H1 (cell line): ENCODE data around the gene DUSP2. TPM values are rescaled to one million over a fixed set of nuclear protein-coding genes. Genes with fewer than 3 reads are reported as not detected.

Experiments
- CTCF ChIA-PET: fragments of 300-600 bp; sonication (Branson Sonifier 250); formaldehyde crosslinking; loops from one replicate; lab custom pipeline; 2021; ENCODE audit not compliant: partially characterized antibody; lab: Charles Lee
- POLR2A ChIA-PET: fragments of 300-600 bp; sonication (Branson Sonifier 250); formaldehyde crosslinking; loops from one replicate; lab custom pipeline; 2021; ENCODE audit warnings: inconsistent platforms; ENCODE audit not compliant: partially characterized antibody; lab: Charles Lee
- DNase-seq, 2 experiments: peaks; one replicate each; pipeline versions ENCODE4 v3.0.0 to v3.0.0-alpha.2; 2010 to 2022; ENCODE audit warnings: low spot score in 2 of 2, low read depth in 1 of 2, mixed read lengths in 1 of 2
- FAIRE-seq: peaks from 2 replicates; lab custom pipeline; 2011; peaks lifted over from hg19 to GRCh38; lab: Jason Lieb, UNC
- H2AFZ ChIP-seq: 2 replicates; pipeline ENCODE4 v1.8.1; 2012; ENCODE audit warnings: low read length, inconsistent platforms
- H2AK5ac ChIP-seq: 2 replicates; pipeline ENCODE4 v1.6.1; 2013; ENCODE audit warnings: low read depth, low read length
- H2BK120ac ChIP-seq: replicated peaks from 2 replicates; pipeline ENCODE3; 2013; ENCODE audit warnings: low read depth, low read length, inconsistent platforms
- H2BK12ac ChIP-seq: 2 replicates; pipeline ENCODE4 v1.6.1; 2013; ENCODE audit warnings: low read depth, low read length
- H2BK15ac ChIP-seq: 2 replicates; pipeline ENCODE4 v1.6.1; 2013; ENCODE audit warnings: low read length
- H2BK20ac ChIP-seq: 2 replicates; pipeline ENCODE4 v1.6.1; 2013; ENCODE audit warnings: low read length
- H2BK5ac ChIP-seq: 2 replicates; pipeline ENCODE4 v1.6.1; 2013; ENCODE audit warnings: low read depth, low read length
- H3K14ac ChIP-seq: 2 replicates; pipeline ENCODE4 v1.6.1; 2013; ENCODE audit warnings: inconsistent platforms; ENCODE audit not compliant: insufficient read length
- H3K18ac ChIP-seq: 2 replicates; pipeline ENCODE4 v1.6.1; 2013; ENCODE audit warnings: low read length; ENCODE audit errors: extremely low read depth
- H3K23ac ChIP-seq: 2 replicates; pipeline ENCODE4 v1.6.1; 2013; ENCODE audit warnings: inconsistent platforms; ENCODE audit not compliant: insufficient read length
- H3K23me2 ChIP-seq: 2 replicates; pipeline ENCODE4 v1.6.1; 2013; ENCODE audit warnings: low read depth, low read length
- H3K27ac ChIP-seq: 2 replicates; pipeline ENCODE4 v1.6.1; 2011; ENCODE audit warnings: low read depth, low read length, inconsistent platforms
- H3K27me3 ChIP-seq, 4 experiments: replicated peaks in 1 of 4; 1 replicate in 1 of 4; 2 replicates in 3 of 4; pipeline versions ENCODE4 v1.6.1 to v1.8.1; 2011 to 2013; ENCODE audit warnings: low read length in 3 of 4, mild to moderate bottlenecking in 3 of 4, inconsistent platforms in 2 of 4, mixed read lengths in 2 of 4, moderate library complexity in 1 of 4; ENCODE audit not compliant: control insufficient read depth in 3 of 4, insufficient read depth in 3 of 4; ENCODE audit errors: extremely low read depth in 1 of 4
- H3K36me3 ChIP-seq, 4 experiments: 2 replicates each; pipeline versions ENCODE4 v1.6.1 to v1.8.1; 2011 to 2013; ENCODE audit warnings: mild to moderate bottlenecking in 4 of 4, low read length in 3 of 4, moderate library complexity in 2 of 4, control low read depth in 1 of 4, inconsistent platforms in 1 of 4; ENCODE audit not compliant: insufficient read depth in 4 of 4, control insufficient read depth in 2 of 4
- H3K4ac ChIP-seq: replicated peaks from 2 replicates; pipeline ENCODE3; 2013; ENCODE audit warnings: low read length, low read depth, mixed read lengths, inconsistent platforms; ENCODE audit not compliant: insufficient read length
- H3K4me1 ChIP-seq, 4 experiments: replicated peaks in 1 of 4; 1 replicate in 1 of 4; 2 replicates in 3 of 4; pipeline versions ENCODE4 v1.6.1 to v1.8.1; 2011 to 2013; ENCODE audit warnings: low read length in 3 of 4, inconsistent platforms in 2 of 4, mixed read lengths in 1 of 4; ENCODE audit not compliant: insufficient read depth in 4 of 4, control insufficient read depth in 3 of 4
- H3K4me2 ChIP-seq, 2 experiments: 2 replicates each; pipeline versions ENCODE4 v1.6.1 to v1.8.1; 2011 to 2013; ENCODE audit warnings: low read depth in 2 of 2, low read length in 2 of 2, control low read depth in 1 of 2, inconsistent platforms in 1 of 2, mild to moderate bottlenecking in 1 of 2; ENCODE audit not compliant: insufficient read depth in 1 of 2
- H3K4me3 ChIP-seq, 4 experiments: fragments of 200-600, 300-600 bp in 1 of 4; sonication (generic), shearing (Covaris generic), sonication (Bioruptor Twin) in 1 of 4; 2 replicates each; pipeline versions ENCODE4 v1.5.1 to v1.8.1; 2011 to 2016; ENCODE audit warnings: low read length in 4 of 4, low read depth in 3 of 4, control low read depth in 2 of 4, inconsistent platforms in 2 of 4, mild to moderate bottlenecking in 2 of 4, mixed read lengths in 1 of 4, moderate library complexity in 1 of 4; ENCODE audit not compliant: insufficient read depth in 2 of 4; ENCODE audit errors: extremely low read depth in 1 of 4
- H3K56ac ChIP-seq: replicated peaks from 2 replicates; pipeline ENCODE3; 2013; ENCODE audit warnings: low read depth, mild to moderate bottlenecking, mixed read lengths, low read length, inconsistent platforms; ENCODE audit not compliant: insufficient read length
- H3K79me1 ChIP-seq: 2 replicates; pipeline ENCODE4 v1.6.1; 2013; ENCODE audit warnings: low read depth, low read length, control low read depth
- H3K79me2 ChIP-seq, 2 experiments: 2 replicates each; pipeline versions ENCODE4 v1.6.1 to v1.8.1; 2012 to 2013; ENCODE audit warnings: low read length in 2 of 2, mild to moderate bottlenecking in 2 of 2, inconsistent platforms in 1 of 2; ENCODE audit not compliant: insufficient read depth in 2 of 2, control insufficient read depth in 1 of 2
- H3K9ac ChIP-seq, 4 experiments: replicated peaks in 1 of 4; 1 replicate in 1 of 4; 2 replicates in 3 of 4; pipeline versions ENCODE4 v1.6.1 to v1.8.1; 2011 to 2013; ENCODE audit warnings: low read depth in 3 of 4, low read length in 3 of 4, control low read depth in 2 of 4, mild to moderate bottlenecking in 2 of 4, moderate library complexity in 2 of 4, inconsistent platforms in 1 of 4; ENCODE audit errors: extremely low read depth in 1 of 4
- H3K9me3 ChIP-seq, 2 experiments: 2 replicates each; pipeline versions ENCODE4 v1.6.1 to v1.8.1; 2012 to 2013; ENCODE audit warnings: mild to moderate bottlenecking in 2 of 2, moderate library complexity in 2 of 2, control low read depth in 1 of 2, inconsistent platforms in 1 of 2, low read depth in 1 of 2, low read length in 1 of 2, mixed read lengths in 1 of 2; ENCODE audit not compliant: insufficient read depth in 2 of 2
- H4K20me1 ChIP-seq, 2 experiments: replicated peaks in 1 of 2; 2 replicates each; pipeline versions ENCODE3 to v1.8.1; 2011 to 2013; ENCODE audit warnings: inconsistent platforms in 2 of 2, low read length in 2 of 2, mild to moderate bottlenecking in 1 of 2; ENCODE audit not compliant: insufficient read depth in 2 of 2, control insufficient read depth in 1 of 2
- H4K5ac ChIP-seq: 2 replicates; pipeline ENCODE4 v1.6.1; 2013; ENCODE audit warnings: low read length, low read depth, mixed read lengths, inconsistent platforms; ENCODE audit not compliant: insufficient read length
- H4K8ac ChIP-seq: 2 replicates; pipeline ENCODE4 v1.8.0; 2013; ENCODE audit warnings: mild to moderate bottlenecking, moderate library complexity, low read length, inconsistent platforms; ENCODE audit not compliant: insufficient read depth; ENCODE audit errors: extremely low read depth
- H4K91ac ChIP-seq: replicated peaks from 2 replicates; pipeline ENCODE3; 2013; ENCODE audit warnings: low read length, mixed read lengths, inconsistent platforms; ENCODE audit not compliant: insufficient read length
- PHF8 ChIP-seq: fragments of 200-600 bp; sonication (generic); conservative IDR thresholded peaks from 2 replicates; pipeline ENCODE4 v1.7.1; 2012; ENCODE audit warnings: low read depth, mild to moderate bottlenecking, inconsistent platforms, low read length, moderate library complexity
- SRF ChIP-seq: IDR thresholded peaks from 2 replicates; pipeline ENCODE4 v1.6.1; 2011; ENCODE audit warnings: mild to moderate bottlenecking, low read depth, low read length, moderate library complexity
- TAF7 ChIP-seq: optimal IDR thresholded peaks from 2 replicates; pipeline ENCODE3; 2011; ENCODE audit warnings: low read depth, mild to moderate bottlenecking, inconsistent platforms, low read length, moderate library complexity, borderline replicate concordance
- ZNF274 ChIP-seq: IDR thresholded peaks from 2 replicates; pipeline ENCODE4 v1.7.0; 2012; ENCODE audit warnings: low read length, borderline replicate concordance; ENCODE audit errors: extremely low read depth
- WGBS, 2 experiments: shearing (Covaris generic) in 1 of 2; methylation state at CpG; one replicate each; pipeline versions ENCODE4 v1.1.6 to v1.1.7; 2013 to 2015; ENCODE audit warnings: low lambda C conversion rate in 2 of 2, mixed read lengths in 2 of 2, inconsistent platforms in 1 of 2, low coverage in 1 of 2, missing lambda C conversion rate in 1 of 2; ENCODE audit not compliant: insufficient replicate concordance in 2 of 2, insufficient coverage in 1 of 2, insufficient read length in 1 of 2; ENCODE audit errors: extremely low coverage in 1 of 2, missing lambda C conversion rate in 1 of 2; 5-methylcytosine and 5-hydroxymethylcytosine counted together
- polyA plus RNA-seq, 7 experiments: library from polyadenylated mRNA; depleted of rRNA in 3 of 7; stranded (reverse) in 5 of 7; unstranded in 2 of 7; fragments of >200 nt in 5 of 7; fragments of 200-250 nt in 2 of 7; gene quantifications; 1 replicate in 5 of 7; 2 replicates in 1 of 7; 4 replicates in 1 of 7; pipeline versions ENCODE4 v1.2.1 to v1.2.3, GENCODE V29; 2011 to 2013; ENCODE audit warnings: missing spikeins in 2 of 7, mixed read lengths in 2 of 7
- total RNA-seq: library from RNA; stranded (reverse); fragmentation: NEBNext Ultra II Directional; extraction: Animal tissue kit (Norgen Biotek cat#: 25700); gene quantifications from 2 replicates; pipeline ENCODE4 v1.2.1, GENCODE V29; 2021

The DUSP2 gene
- total and polyA plus RNA-seq, 2 of the 8 experiments (the other 6 are each of a cell fraction or from before 2014, with no cell fraction given): 10.1 to 10.4 TPM

GRCh38 chr2:96158554-96158940 is 13.3 kb upstream of the DUSP2 start:
- Histone ChIP-seq H2BK12ac (no peak overlapping the region), H2BK5ac (0 out of 2 replicates have a peak overlapping the region, but pooled peaks have one; percentile 16), H4K91ac (peak overlapping the region; percentile 47), H2BK20ac (no peak overlapping the region), H3K27me3 (no peaks in the 10 kb centered on the region), H3K56ac (no peak overlapping the region), H3K4me2 (no peak overlapping the region), H3K9me3 (no peaks in the 10 kb centered on the region), H3K9ac (no peak overlapping the region), H3K23me2 (no peaks in the 10 kb centered on the region), H2AK5ac (no peak overlapping the region), H3K4ac (no peak overlapping the region), H3K14ac (no peak overlapping the region), H2BK15ac (no peak overlapping the region), H3K23ac (no peak overlapping the region), H4K20me1 (no peaks in the 10 kb centered on the region), H3K79me2 (no peaks in the 10 kb centered on the region), H3K27ac (no peak overlapping the region), H3K4me1 (peaks cover 0 to 4% (median 0%) of the 10 kb centered on the region in 4 experiments; a peak in 1 of 7 replicates), H4K5ac (no peak overlapping the region), H3K36me3 (no peaks in the 10 kb centered on the region), H3K79me1 (no peaks in the 10 kb centered on the region), H2BK120ac (no peak overlapping the region), H2AFZ (no peak overlapping the region), H4K8ac (no peak overlapping the region), H3K18ac (no peak overlapping the region; the same call in 1 of the 2 replicates), H3K4me3 (no peak overlapping the region)
- WGBS, 2 experiments: 88% methylated on average over 14 of the region's 14 CpGs; no CpG with 5 or more reads in 1 of the 2 experiments
- ChIA-PET CTCF (interaction anchor here (0.8 to 2.9 kb wide), 8 partner anchors 8 to 136 kb away, joined by 3 to 15 read pairs (median 6); partner anchors contain the start of genes ADRA2B and ASTL), POLR2A (interaction anchor here (0.7 kb wide), 1 partner anchor 14 kb away, joined by 3 read pairs; the partner anchor contains the start of gene DUSP2)
- FAIRE-seq: no peak
- TF ChIP-seq SRF (no peak), PHF8 (no peak), TAF7 (no peak), ZNF274 (no peak)
- DNase-seq: no peak
